HL-60 (cell line): ENCODE data around the gene YIF1B.

Experiments used
- CTCF ChIP-seq: IDR thresholded peaks from one replicate; pipeline ENCODE4 v1.5.1; 2011; ENCODE audit warnings: low read length, control low read depth, inconsistent platforms; ENCODE audit not compliant: insufficient read depth
- POLR2AphosphoS5 ChIP-seq: IDR thresholded peaks from 2 replicates; pipeline ENCODE4 v1.6.1; 2012; ENCODE audit warnings: low read depth
- SPI1 ChIP-seq: IDR thresholded peaks from 2 replicates; pipeline ENCODE4 v1.6.1; 2012; ENCODE audit warnings: low read depth, mild to moderate bottlenecking, borderline replicate concordance

GRCh38 chr19:38335949-38336637, 20.3 kb upstream of the YIF1B start:
- TF ChIP-seq CTCF (no peak), POLR2AphosphoS5 (no peak), SPI1 (peak; percentile 40; the same call in 1 of the 2 replicates)
